Esophagus mucosa (tissue), 1 donor: ENCODE measurements around the gene CCDC186. TPM values are rescaled to one million over a fixed set of nuclear protein-coding genes. Genes with fewer than 3 reads are reported as not detected.

Experiments
- ATAC-seq: fragments of 200-7000 bp; cut with Tn5 transposase; one replicate; pipeline ENCODE4 v1.9.1; 2020
- total RNA-seq: library from RNA; stranded (reverse); gene quantifications from one replicate; pipeline ENCODE4 v1.2.4, GENCODE V29; 2023
- donor health status: DM: yes; HTN: yes; CAD: no.

Gene CCDC186
- 19.7 TPM for total RNA-seq

GRCh38 chr10:114173921-114174694 lies at the start of gene CCDC186:
TSS of gene CCDC186 (minus strand) at chr10:114174203. CDS start at chr10:114163268, 10,935 bp downstream.
- ATAC-seq = peak; percentile 100

- ATAC-seq = no peak
Measured at GRCh38 chr10:114223066-114223465, 49.1 kb upstream of the CCDC186 start.

GRCh38 chr10:114221235-114221634 lies 47.2 kb upstream of the CCDC186 start:
- no peak for ATAC-seq

DNA sequence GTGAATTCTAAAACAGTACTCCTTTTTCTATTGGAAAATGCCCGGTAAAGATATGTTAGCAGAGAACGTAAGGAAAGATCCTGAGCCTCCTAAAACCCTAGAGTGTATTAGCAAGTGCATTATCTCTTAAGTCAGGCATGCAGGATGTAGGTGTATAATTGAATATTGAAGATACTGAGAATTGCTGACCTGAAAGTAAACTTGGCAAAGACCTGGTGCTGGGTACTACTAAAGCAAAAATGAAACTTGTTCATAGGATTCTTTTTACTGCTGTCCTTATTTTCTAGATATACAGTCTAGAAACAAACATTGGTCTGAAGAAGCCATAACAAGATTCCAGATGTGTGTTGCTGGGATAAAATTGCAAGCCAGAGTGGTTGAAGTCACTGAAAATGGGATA lies 46.3 kb upstream of the CCDC186 start:
- no peak for ATAC-seq

DNA sequence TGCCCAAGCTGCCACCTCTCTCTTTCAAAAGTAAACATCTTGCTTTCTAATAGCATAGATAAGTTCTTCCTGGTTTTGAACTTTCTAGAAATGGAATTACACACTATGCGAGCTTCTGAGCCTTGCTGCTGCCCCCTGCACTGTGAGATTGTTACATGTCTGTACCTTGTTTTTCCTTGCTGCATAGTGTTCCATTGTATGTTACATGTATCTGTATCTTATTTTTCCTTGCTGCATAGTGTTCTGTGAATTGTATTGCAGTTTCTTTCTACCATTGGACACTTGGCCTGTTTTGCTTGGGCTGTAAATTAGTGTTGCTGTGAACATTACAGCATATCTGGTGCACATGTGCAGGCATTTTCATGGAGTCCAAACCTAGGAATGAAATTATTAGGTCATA lies 41.0 kb upstream of the CCDC186 start:
- ATAC-seq = no peak

DNA sequence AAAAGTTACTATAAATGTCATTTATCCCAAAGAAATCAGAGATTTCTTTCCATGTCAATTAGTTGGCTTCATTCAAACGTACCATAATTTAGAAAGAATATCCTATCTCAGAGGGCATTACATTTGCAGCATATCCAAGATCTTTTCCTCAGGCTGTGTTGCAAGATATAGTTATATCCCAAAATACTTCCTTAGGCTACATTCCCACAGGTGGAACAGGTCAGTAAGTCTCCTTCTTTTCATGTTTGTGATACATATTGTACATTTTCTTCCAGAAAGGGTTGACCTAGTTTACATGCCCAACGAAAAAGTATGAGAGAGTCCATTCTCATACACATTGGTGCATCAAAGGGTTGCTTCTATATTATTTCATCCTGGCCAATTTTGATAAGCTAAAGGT lies 38.1 kb upstream of the CCDC186 start:
- no peak for ATAC-seq

DNA sequence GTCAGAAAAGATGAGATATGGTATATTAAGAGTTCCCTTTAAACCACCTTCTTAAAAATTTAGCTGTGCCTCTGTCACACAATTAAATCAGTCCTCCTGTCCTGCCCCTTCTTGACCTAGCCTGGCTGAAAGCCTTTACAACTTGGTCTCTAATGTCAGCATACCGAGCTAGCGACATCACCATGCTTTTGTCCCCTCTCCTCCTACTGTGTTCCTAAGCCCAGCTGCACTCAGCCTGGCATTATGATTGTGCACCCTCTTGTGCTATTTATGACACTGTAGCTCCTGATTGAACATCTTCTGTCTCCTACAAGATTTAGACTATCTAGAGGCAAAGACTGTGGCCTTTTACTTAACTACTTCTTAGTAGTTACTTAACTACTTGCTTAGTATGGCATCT lies 34.3 kb upstream of the CCDC186 start:
- no peak for ATAC-seq

DNA sequence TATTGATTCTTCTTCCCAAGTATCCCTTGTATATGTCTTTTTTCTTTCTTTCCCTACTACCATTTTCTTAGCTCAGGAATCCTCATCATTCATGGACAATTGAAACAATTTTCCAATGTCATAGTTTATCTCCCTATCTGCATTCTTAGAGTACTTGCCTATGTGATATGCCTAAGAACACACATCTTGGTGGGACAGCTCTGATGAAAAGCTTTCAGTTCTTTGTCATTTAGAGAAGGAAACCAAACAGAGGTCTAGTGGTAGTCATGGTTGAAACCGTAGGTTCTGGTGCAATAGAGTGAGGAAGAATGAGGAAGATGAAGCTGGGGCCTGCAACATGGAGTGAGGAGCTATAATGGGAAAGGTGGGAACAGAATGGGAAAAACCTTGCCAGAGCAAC lies 33.3 kb upstream of the CCDC186 start:
- ATAC-seq = no peak

DNA sequence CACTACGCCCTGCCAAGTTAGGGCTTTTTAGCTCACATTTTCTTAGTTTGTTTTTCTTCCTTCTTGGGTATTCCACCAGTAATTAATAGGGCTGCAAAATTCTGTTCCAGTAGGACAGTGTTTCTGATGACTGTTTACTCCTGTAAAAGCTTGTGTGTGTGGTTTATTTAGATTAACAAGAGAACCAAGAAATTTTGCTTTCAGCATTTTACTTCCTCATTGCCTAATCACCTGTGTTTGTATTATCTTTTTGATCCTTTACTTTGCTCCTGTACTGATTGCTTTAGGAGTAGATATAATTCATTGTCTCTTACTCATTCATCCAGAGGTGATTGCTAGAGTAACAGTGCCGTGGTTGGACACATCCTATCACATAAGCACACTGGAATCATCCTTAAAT lies 32.9 kb upstream of the CCDC186 start:
- ATAC-seq = peak; percentile 26

- no peak for ATAC-seq
Measured at GRCh38 chr10:114202812-114203211, 28.8 kb upstream of the CCDC186 start.

DNA sequence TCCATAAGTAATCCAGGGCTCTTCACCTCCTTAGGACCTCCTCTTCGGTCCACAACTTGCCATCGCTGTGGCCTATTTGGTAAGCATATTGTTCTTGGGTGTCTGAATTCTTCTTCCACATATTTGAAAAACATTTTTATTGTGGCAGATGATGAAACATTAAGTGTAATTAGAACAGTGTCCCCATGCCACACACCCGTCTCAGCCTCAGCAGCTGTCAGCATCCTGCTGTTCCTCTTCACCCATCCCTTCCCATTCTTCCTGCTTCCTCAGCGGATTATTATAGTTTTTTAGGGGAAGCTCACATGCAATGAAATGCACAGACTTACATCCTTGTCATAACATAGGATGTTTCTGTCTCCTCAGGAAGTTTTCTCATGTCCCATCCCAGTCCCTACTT lies 25.2 kb upstream of the CCDC186 start:
- no peak for ATAC-seq

- no peak for ATAC-seq
Measured at GRCh38 chr10:114195079-114195478, 21.1 kb upstream of the CCDC186 start.

- ATAC-seq = no peak
Measured at GRCh38 chr10:114189700-114190099, 15.7 kb upstream of the CCDC186 start.

DNA sequence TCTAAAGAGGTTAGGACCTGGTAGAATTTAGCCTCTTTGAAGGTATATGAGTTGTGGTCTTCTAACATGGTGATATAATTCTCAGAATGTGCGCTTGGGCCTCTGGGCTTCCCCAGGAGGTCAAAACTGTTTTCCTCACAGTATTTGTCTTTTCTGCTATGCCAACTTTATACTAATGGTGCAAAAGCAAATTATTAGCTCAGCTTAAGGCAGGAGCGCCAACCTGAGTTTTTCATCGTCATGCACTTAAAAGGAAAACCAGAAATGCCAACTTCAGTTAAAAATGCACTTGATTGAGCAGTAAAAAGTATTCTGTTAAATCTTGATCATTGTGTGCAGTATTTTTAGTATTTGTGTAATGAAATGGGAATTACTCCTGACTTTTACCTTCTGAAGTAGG lies 14.9 kb upstream of the CCDC186 start:
- ATAC-seq = no peak

GRCh38 chr10:114188001-114188400 lies 14.0 kb upstream of the CCDC186 start:
- ATAC-seq = no peak

DNA sequence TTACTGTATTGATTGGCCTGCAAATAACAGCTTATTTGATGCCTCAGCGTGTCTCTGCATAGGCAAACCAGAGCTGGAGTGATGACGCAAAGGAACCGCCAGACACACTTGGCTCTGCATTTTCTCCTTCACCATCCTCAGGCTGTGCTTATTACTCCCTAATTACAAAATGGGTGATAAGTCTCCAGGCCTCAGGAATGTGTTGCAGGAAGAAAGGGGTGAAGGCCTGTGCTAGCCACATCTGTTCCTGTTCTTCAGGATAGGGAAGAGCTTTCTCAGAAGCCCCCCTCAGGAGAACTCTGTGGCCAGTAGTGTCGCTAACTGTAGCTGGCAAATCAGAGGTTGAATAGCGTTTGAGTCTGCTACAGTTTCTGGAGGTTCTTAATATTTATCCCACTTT lies 10.3 kb upstream of the CCDC186 start:
- no peak for ATAC-seq

DNA sequence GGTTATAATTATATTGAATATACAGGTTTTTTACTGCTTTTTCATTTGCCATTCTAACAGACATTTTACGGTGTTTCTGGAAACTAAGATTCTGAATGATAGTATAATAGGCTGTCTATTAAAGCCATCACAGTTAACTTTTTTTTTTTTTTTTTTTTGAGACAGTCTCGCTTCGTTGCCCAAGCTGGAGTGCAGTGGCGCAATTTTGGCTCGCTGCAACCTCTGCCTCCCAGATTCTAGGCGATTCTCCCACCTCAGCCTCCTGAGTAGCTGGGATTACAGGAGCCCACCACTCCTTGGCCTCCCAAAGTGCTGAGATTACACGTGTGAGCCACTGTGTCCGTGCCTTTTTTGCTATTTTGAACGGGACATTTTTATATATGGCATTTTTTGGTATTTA lies 9.6 kb upstream of the CCDC186 start:
- ATAC-seq = no peak

GRCh38 chr10:114181971-114182370 lies 8.0 kb upstream of the CCDC186 start:
- ATAC-seq = no peak

DNA sequence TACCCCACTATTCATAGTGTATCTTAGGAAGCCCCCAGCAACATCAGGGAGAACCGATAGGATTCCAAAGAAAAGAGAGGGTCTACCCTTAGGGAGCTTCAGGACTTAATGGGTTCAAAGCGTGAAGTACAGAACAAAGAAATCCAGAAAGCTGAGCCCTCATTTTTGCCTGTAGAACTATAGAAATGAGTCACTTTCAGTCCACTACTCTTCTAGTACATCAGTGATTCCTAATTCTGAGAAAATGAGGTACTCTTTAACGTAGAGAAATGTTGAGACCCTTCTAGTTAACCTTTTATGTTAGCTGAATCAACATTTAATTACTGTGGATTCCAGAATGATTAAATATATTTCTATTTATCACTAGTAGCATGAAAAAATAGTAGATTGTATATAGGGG lies 6.9 kb upstream of the CCDC186 start:
- ATAC-seq = no peak

- ATAC-seq = no peak
Measured at GRCh38 chr10:114179747-114180146, 5.7 kb upstream of the CCDC186 start.

- ATAC-seq = no peak
Measured at GRCh38 chr10:114179148-114179547, 5.1 kb upstream of the CCDC186 start, which contains the start of gene TDRD1. TSS of gene TDRD1 (plus strand) at chr10:114179353. CDS start at chr10:114187832, 8,479 bp downstream.

GRCh38 chr10:114176511-114176910 lies 2.5 kb upstream of the CCDC186 start:
- ATAC-seq = no peak

GRCh38 chr10:114175667-114176066 lies 1.7 kb upstream of the CCDC186 start:
- ATAC-seq = no peak

DNA sequence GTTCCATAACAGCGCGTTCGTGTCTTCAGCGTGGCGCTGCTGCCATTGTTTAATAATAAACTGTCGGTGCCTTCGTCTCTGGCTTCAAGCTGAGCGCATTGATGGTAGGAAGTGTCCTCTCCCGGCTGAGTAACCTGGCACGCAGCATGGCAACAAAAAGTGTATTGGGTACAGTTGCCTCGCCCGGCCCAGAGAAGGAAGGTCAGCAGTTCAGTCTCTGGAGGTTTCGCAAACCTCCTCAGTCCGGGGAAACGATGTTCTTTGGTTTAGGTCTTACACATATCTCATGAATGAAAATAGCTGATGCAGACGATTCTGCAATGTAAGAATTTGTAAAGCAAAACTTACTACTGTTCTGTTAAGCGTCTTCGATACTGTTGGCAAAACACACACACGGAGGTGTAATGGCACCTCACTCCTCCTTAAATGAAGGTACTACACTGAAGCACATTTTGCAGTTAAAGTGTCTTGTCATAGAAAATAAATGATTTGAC lies 739 bp upstream of the CCDC186 start:
- peak; percentile 73 for ATAC-seq

DNA sequence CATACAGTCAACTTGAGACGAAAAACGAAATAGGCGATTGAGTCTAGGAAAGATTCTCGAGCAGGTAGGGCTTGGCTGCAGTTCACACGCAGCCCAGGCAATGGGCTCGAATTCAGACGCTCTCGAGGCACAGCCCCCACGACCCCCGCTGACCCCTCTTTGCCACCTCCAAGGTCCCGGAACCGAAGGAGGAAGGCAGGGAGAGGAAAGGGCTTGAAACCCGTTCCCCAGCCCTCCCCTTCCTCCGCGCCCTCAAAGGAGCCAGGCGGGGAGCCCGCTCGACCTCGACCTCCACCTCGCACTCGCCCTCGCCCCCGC lies 441 bp downstream of the CCDC186 start:
- peak; percentile 9 for ATAC-seq
